Measurements from ENCODE around the gene ZBTB32. TPM values are rescaled to one million over a fixed set of nuclear protein-coding genes. Genes with fewer than 3 reads are reported as not detected.
"Not testable (repeated sequence)": the region's sequence is repeated elsewhere in the genome, so short reads cannot be mapped to it uniquely, and the experiment has no call there.

ZBTB32 gene
- 0.13 TPM in 1 of 2 replicates, not detected in the other for total RNA-seq (2021)
- long read RNA-seq, partial matches to known transcripts, result 0 of 1 reads
- long read RNA-seq, other reads (novel, unspliced or antisense), result 1 of 1 reads

DNA sequence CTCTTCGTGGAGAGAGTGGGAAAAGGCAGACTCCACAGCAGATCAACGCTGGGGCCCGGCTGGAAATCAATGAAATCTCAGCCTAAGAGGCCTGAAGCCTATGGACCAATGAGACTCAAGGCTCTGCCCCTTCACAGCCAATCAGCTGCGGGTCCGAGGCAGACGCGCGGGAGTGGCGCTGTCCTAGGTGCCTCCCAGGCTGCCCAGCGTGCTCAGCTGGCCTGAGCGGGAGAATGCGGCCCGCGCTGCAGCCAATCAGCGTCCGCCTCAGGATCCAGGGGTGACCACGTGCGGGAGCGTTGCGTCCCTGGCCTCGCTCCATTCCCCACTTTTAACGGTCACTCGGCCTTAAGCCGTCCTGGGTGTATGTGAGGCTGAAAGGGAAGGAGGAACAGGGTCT, at the start of gene ZBTB32:
Gene ZBTB32, plus strand, starts transcription at position 341 of the 400 bp plus-strand sequence. CDS start 10,069 bp downstream, outside the sequence.
- H3K27ac Mint-ChIP-seq, result no peak within 1 kb of the TSS
- no peak within 1 kb of the TSS for H2BK12ac ChIP-seq (ENCODE audit: insufficient read length, low read depth, low read length)
- H3K79me2 ChIP-seq (ENCODE audit: insufficient read depth, low read length), result no peaks in the 10 kb centered on the region
- peaks cover 0 to 7% (median 0%) of the 10 kb centered on the region in 3 experiments; a peak in 1 of 7 replicates for H3K36me3 Mint-ChIP-seq (ENCODE audit: insufficient read depth in 1 of 3, low read depth in 3 of 3)
- H2BK20ac ChIP-seq (ENCODE audit: low read depth, low read length, poor library complexity, severe bottlenecking), result no peak within 1 kb of the TSS
- H3K9me3 ChIP-seq (ENCODE audit: control insufficient read depth, low read depth, low read length), result no peaks in the 10 kb centered on the region
- H3K4me3 Mint-ChIP-seq, result peak within 1 kb of the TSS in 1 of 2 experiments; percentile 95; a peak in 2 of 5 replicates
- no peak within 1 kb of the TSS for H3K14ac ChIP-seq (ENCODE audit: insufficient read depth, low read length)
- no peak within 1 kb of the TSS for H4K5ac ChIP-seq (ENCODE audit: insufficient read length, low read depth, low read length)
- no peaks in the 10 kb centered on the region for H3K27me3 ChIP-seq (ENCODE audit: insufficient read depth, low read length)
- no peak within 1 kb of the TSS for H3K23ac ChIP-seq (ENCODE audit: insufficient read length, low read depth, low read length)
- no peak within 1 kb of the TSS for H3K56ac ChIP-seq (ENCODE audit: insufficient read length, low read depth, low read length)
- TF ChIP-seq CTCF (conservative IDR thresholded peaks at IDR 0.05), result no peak
- H2BK15ac ChIP-seq (ENCODE audit: low read depth, low read length), result no peak within 1 kb of the TSS
- peaks cover 3 to 7% of the 10 kb centered on the region in 2 experiments for H3K4me1 Mint-ChIP-seq
- H3K9ac ChIP-seq (ENCODE audit: extremely low read depth, insufficient read length, low read length), result no peak within 1 kb of the TSS
- peak; percentile 87 for DNase-seq
- no peak within 1 kb of the TSS for H4K91ac ChIP-seq (ENCODE audit: insufficient read length, low read depth, low read length)
- H3T11ph ChIP-seq (ENCODE audit: low read length), result no peak within 1 kb of the TSS
- H3K4ac ChIP-seq (ENCODE audit: low read depth, low read length), result no peak within 1 kb of the TSS
- H2BK5ac ChIP-seq (ENCODE audit: insufficient read length, low read length), result no peak within 1 kb of the TSS
- no peak within 1 kb of the TSS for H2AFZ ChIP-seq (ENCODE audit: low read length)
- peaks cover 0 to 4% of the 10 kb centered on the region in 2 experiments; a peak in 1 of 5 replicates for H3K9me3 Mint-ChIP-seq
- H3K23me2 ChIP-seq (ENCODE audit: insufficient read length, low read depth, low read length, poor library complexity, severe bottlenecking), result peaks cover 4% of the 10 kb centered on the region
- no peak within 1 kb of the TSS for H4K8ac ChIP-seq (replicated peaks; ENCODE audit: insufficient read length, low read depth, low read length)
- H2AK5ac ChIP-seq (ENCODE audit: insufficient read length, low read length), result no peak within 1 kb of the TSS
- H4K20me1 ChIP-seq (ENCODE audit: control insufficient read depth, insufficient read depth, insufficient read length), result no peaks in the 10 kb centered on the region
- H3K27me3 Mint-ChIP-seq (ENCODE audit: low read depth), result peaks cover 33% of the 10 kb centered on the region
- H3K4me2 ChIP-seq (ENCODE audit: insufficient read depth, insufficient read length, low read length), result no peak within 1 kb of the TSS
- WGBS (ENCODE audit: extremely low coverage, insufficient read length, low lambda C conversion rate), result no CpG with 5 or more reads among the region's 24 CpGs
- H2BK120ac ChIP-seq (ENCODE audit: low read depth, low read length, poor library complexity, severe bottlenecking), result no peak within 1 kb of the TSS
- H3K27ac ChIP-seq (ENCODE audit: insufficient read length, low read depth, low read length), result no peak within 1 kb of the TSS
- no peak within 1 kb of the TSS for H3K18ac ChIP-seq (ENCODE audit: insufficient read length, low read depth, low read length)
- no peaks in the 10 kb centered on the region for H3K4me1 ChIP-seq (ENCODE audit: insufficient read depth, low read length)
- H3K79me1 ChIP-seq (ENCODE audit: insufficient read depth, low read depth, low read length, poor library complexity, severe bottlenecking), result no peaks in the 10 kb centered on the region

- H3K9ac ChIP-seq (ENCODE audit: extremely low read depth, insufficient read length, low read length); H3K14ac ChIP-seq (ENCODE audit: insufficient read depth, low read length); H4K8ac ChIP-seq (replicated peaks; ENCODE audit: insufficient read length, low read depth, low read length); H2AFZ ChIP-seq (ENCODE audit: low read length); H4K91ac ChIP-seq (ENCODE audit: insufficient read length, low read depth, low read length); H2AK5ac ChIP-seq (ENCODE audit: insufficient read length, low read length); H2BK120ac ChIP-seq (ENCODE audit: low read depth, low read length, poor library complexity, severe bottlenecking); H4K5ac ChIP-seq (ENCODE audit: insufficient read length, low read depth, low read length); H3K4ac ChIP-seq (ENCODE audit: low read depth, low read length); DNase-seq; H3K9me3 Mint-ChIP-seq; H3K56ac ChIP-seq (ENCODE audit: insufficient read length, low read depth, low read length); H2BK15ac ChIP-seq (ENCODE audit: low read depth, low read length); H3K9me3 ChIP-seq (ENCODE audit: control insufficient read depth, low read depth, low read length); H2BK20ac ChIP-seq (ENCODE audit: low read depth, low read length, poor library complexity, severe bottlenecking); H3K4me3 Mint-ChIP-seq; H3K27me3 Mint-ChIP-seq (ENCODE audit: low read depth); H3K18ac ChIP-seq (ENCODE audit: insufficient read length, low read depth, low read length); H2BK5ac ChIP-seq (ENCODE audit: insufficient read length, low read length); H4K20me1 ChIP-seq (ENCODE audit: control insufficient read depth, insufficient read depth, insufficient read length); H3K79me2 ChIP-seq (ENCODE audit: insufficient read depth, low read length); H3K27me3 ChIP-seq (ENCODE audit: insufficient read depth, low read length); H3K4me1 ChIP-seq (ENCODE audit: insufficient read depth, low read length); H3K23ac ChIP-seq (ENCODE audit: insufficient read length, low read depth, low read length); H3K79me1 ChIP-seq (ENCODE audit: insufficient read depth, low read depth, low read length, poor library complexity, severe bottlenecking); H3K4me2 ChIP-seq (ENCODE audit: insufficient read depth, insufficient read length, low read length); H3K4me1 Mint-ChIP-seq; H3T11ph ChIP-seq (ENCODE audit: low read length); H2BK12ac ChIP-seq (ENCODE audit: insufficient read length, low read depth, low read length); H3K27ac ChIP-seq (ENCODE audit: insufficient read length, low read depth, low read length); H3K27ac Mint-ChIP-seq; H3K23me2 ChIP-seq (ENCODE audit: insufficient read length, low read depth, low read length, poor library complexity, severe bottlenecking): not testable (repeated sequence)
- WGBS (ENCODE audit: extremely low coverage, insufficient read length, low lambda C conversion rate), result no CpG with 5 or more reads among the region's 6 CpGs
- H3K36me3 Mint-ChIP-seq (ENCODE audit: insufficient read depth in 1 of 3, low read depth in 3 of 3), result peaks cover 54 to 81% (median 76%) of the 10 kb centered on the region in 3 experiments
These were observed 49.5 kb upstream of the ZBTB32 start for GRCh38 chr19:35654828-35655227.

Measured in H9 (cell line).